ENCODE data around the gene ARHGAP45.

GRCh38 chr19:1110809-1111640, 44.1 kb downstream of the ARHGAP45 start:
- TF ChIP-seq ZNF384 (IDR thresholded peaks at IDR 0.05; ENCODE audit: low read depth, low read length) = no peak
- TF ChIP-seq ZNF121 (CRISPR knock-in tag; conservative IDR thresholded peaks at IDR 0.05) = no peak
- no peak for TF ChIP-seq ZNF146 (CRISPR knock-in tag; IDR thresholded peaks at IDR 0.05; ENCODE audit: unreplicated experiment)
- no peak for TF ChIP-seq SNIP1 (IDR thresholded peaks at IDR 0.05; ENCODE audit: low read depth)
